Measurements from ENCODE around the gene SREBF1.

DNA sequence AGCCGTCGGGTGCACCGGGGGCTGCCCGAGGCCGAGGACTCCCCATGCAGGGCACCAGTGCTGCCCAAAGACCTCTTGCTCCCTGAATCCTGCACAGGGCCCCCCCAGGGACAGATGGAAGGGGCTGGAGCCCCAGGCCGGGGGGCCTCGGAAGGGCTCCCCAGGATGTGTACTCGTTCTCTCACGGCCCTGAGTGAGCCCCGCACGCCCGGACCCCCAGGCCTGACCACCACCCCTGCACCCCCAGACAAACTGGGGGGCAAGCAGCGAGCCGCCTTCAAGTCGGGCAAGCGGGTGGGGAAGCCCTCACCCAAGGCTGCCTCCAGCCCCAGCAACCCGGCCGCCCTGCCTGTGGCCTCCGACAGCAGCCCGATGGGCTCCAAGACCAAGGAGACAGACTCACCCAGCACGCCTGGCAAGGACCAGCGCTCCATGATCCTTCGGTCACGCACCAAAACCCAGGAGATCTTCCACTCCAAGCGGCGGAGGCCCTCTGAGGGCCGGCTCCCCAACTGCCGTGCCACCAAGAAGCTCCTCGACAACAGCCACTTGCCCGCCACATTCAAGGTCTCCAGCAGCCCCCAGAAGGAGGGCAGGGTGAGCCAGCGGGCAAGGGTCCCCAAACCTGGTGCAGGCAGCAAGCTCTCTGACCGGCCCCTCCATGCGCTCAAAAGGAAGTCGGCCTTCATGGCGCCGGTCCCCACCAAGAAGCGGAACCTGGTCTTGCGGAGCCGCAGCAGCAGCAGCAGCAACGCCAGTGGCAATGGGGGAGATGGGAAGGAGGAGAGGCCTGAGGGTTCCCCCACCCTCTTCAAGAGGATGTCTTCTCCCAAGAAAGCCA is 40.6 kb downstream of the SREBF1 start:
- TF ChIP-seq, protein P1, sequence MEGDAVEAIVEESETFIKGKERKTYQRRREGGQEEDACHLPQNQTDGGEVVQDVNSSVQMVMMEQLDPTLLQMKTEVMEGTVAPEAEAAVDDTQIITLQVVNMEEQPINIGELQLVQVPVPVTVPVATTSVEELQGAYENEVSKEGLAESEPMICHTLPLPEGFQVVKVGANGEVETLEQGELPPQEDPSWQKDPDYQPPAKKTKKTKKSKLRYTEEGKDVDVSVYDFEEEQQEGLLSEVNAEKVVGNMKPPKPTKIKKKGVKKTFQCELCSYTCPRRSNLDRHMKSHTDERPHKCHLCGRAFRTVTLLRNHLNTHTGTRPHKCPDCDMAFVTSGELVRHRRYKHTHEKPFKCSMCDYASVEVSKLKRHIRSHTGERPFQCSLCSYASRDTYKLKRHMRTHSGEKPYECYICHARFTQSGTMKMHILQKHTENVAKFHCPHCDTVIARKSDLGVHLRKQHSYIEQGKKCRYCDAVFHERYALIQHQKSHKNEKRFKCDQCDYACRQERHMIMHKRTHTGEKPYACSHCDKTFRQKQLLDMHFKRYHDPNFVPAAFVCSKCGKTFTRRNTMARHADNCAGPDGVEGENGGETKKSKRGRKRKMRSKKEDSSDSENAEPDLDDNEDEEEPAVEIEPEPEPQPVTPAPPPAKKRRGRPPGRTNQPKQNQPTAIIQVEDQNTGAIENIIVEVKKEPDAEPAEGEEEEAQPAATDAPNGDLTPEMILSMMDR (conservative IDR thresholded peaks at IDR 0.05), result no peak
- no peak for TF ChIP-seq EZH2 (IDR thresholded peaks at IDR 0.05; ENCODE audit: low read depth)
